C4-2B (cell line): ENCODE results near the gene MARCHF11.

Experiments used
- CTCF ChIP-seq: fragments of 450-650 bp; conservative IDR thresholded peaks from 2 replicates; pipeline ENCODE4 v1.5.1; 2017; ENCODE audit warnings: mild to moderate bottlenecking
- ZFX ChIP-seq: fragments of 450-650 bp; IDR thresholded peaks from 2 replicates; pipeline ENCODE4 v1.6.1; 2017

GRCh38 chr5:16048132-16048531 lies 131.5 kb downstream of the MARCHF11 start:
- no peak for TF ChIP-seq CTCF
- TF ChIP-seq ZFX, result no peak
